Measurements from ENCODE around the gene RMDN3. TPM values are rescaled to one million over a fixed set of nuclear protein-coding genes. Genes with fewer than 3 reads are reported as not detected.

RMDN3 gene
- total RNA-seq, 1 experiment from 2014 or later, result 14.2 TPM

Other genes with a start within 250 kb of the RMDN3 start
- 12.3 and 17.2 TPM in 2 replicates for gene CCDC32, start 190.2 kb downstream of the RMDN3 start, total RNA-seq (2014; rRNA removed; shearing (Covaris generic))
- gene RPUSD2, start 186.0 kb downstream of the RMDN3 start, total RNA-seq (2014; rRNA removed; shearing (Covaris generic)), result 30.5 and 38.1 TPM in 2 replicates
- gene KNL1, start 161.0 kb downstream of the RMDN3 start, total RNA-seq (2014; rRNA removed; shearing (Covaris generic)), result 28.4 and 33.9 TPM in 2 replicates
- gene RAD51, start 60.1 kb downstream of the RMDN3 start, total RNA-seq (2014; rRNA removed; shearing (Covaris generic)), result 14.2 and 16.1 TPM in 2 replicates
- gene GCHFR, start 8.8 kb upstream of the RMDN3 start, total RNA-seq (2014; rRNA removed; shearing (Covaris generic)), result 58.3 and 60.9 TPM in 2 replicates
- 0.31 and 0.48 TPM in 2 replicates for gene C15orf62, start 14.7 kb upstream of the RMDN3 start, total RNA-seq (2014; rRNA removed; shearing (Covaris generic))
- 25.5 and 30.0 TPM in 2 replicates for gene ZFYVE19, start 51.8 kb upstream of the RMDN3 start, total RNA-seq (2014; rRNA removed; shearing (Covaris generic))
- gene DNAJC17, start 52.2 kb upstream of the RMDN3 start, total RNA-seq (2014; rRNA removed; shearing (Covaris generic)), result 28.2 and 34.6 TPM in 2 replicates
- gene PPP1R14D, start 73.5 kb upstream of the RMDN3 start, total RNA-seq (2014; rRNA removed; shearing (Covaris generic)), result not detected in 2 replicates
- gene SPINT1, start 88.8 kb upstream of the RMDN3 start, total RNA-seq (2014; rRNA removed; shearing (Covaris generic)), result 81.1 and 109 TPM in 2 replicates
- 2.0 and 2.1 TPM in 2 replicates for gene RHOV, start 119.0 kb upstream of the RMDN3 start, total RNA-seq (2014; rRNA removed; shearing (Covaris generic))
- 33.3 and 39.5 TPM in 2 replicates for gene VPS18, start 139.2 kb upstream of the RMDN3 start, total RNA-seq (2014; rRNA removed; shearing (Covaris generic))
- gene DLL4, start 174.1 kb upstream of the RMDN3 start, total RNA-seq (2014; rRNA removed; shearing (Covaris generic)), result 0.26 TPM in 1 of 2 replicates, not detected in the other
- gene CHAC1, start 198.2 kb upstream of the RMDN3 start, total RNA-seq (2014; rRNA removed; shearing (Covaris generic)), result 30.1 and 39.7 TPM in 2 replicates

Measured in H7 (cell line).